Measurements from ENCODE around the gene SVBP.

DNA sequence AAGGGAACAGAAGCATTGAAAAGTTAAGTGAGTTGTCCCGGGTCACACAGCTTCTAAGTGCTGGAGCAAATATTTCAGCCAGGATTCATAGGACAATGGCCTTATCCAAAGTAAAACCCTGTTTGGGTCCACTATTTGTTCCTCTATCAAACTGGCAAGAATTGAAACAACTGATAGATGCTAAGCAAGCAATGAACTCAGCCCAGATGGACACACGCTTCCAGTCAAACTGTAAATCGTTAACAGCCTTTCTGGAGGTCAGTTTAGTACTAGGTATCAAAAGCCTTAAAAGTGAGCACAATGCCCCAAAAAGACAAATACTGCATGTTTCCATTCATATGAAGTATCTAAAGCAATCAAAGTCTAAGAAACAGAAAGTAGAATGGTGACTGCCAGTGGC, 779 bp upstream of the SVBP start:
- TF ChIP-seq, protein P1, sequence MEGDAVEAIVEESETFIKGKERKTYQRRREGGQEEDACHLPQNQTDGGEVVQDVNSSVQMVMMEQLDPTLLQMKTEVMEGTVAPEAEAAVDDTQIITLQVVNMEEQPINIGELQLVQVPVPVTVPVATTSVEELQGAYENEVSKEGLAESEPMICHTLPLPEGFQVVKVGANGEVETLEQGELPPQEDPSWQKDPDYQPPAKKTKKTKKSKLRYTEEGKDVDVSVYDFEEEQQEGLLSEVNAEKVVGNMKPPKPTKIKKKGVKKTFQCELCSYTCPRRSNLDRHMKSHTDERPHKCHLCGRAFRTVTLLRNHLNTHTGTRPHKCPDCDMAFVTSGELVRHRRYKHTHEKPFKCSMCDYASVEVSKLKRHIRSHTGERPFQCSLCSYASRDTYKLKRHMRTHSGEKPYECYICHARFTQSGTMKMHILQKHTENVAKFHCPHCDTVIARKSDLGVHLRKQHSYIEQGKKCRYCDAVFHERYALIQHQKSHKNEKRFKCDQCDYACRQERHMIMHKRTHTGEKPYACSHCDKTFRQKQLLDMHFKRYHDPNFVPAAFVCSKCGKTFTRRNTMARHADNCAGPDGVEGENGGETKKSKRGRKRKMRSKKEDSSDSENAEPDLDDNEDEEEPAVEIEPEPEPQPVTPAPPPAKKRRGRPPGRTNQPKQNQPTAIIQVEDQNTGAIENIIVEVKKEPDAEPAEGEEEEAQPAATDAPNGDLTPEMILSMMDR (IDR thresholded peaks at IDR 0.05), result no peak
- TF ChIP-seq EP300 (IDR thresholded peaks at IDR 0.05) (no peak), POLR2AphosphoS5 (IDR thresholded peaks at IDR 0.05) (no peak), POLR2A (IDR thresholded peaks at IDR 0.05; ENCODE audit: low read depth) (no peak)
